ENCODE measurements around the gene PRR20B. TPM values are rescaled to one million over a fixed set of nuclear protein-coding genes. Genes with fewer than 3 reads are reported as not detected.
"Not testable (repeated sequence)": the region's sequence is repeated elsewhere in the genome, so short reads cannot be mapped to it uniquely, and the experiment has no call there.

The PRR20B gene
- not detected for total RNA-seq

DNA sequence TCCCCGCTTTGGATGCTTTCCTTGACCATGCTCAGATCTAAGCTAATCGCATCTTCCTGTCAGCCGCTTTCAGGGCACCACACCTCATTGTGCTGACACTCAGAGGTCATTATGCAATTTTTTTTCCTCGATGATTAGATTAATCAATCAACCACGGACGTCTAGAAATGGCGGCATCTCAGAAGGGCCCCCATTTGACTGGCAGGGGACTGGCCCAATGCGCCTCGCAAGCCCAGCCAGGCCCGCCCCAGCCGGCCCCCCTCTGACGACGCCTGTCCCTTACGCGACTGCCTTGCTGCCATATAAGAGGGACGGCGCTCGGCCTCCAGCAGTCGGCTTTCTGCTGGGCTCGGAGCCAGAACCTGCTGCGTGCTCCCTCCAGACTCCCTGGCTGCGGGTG lies at the start of gene PRR20B:
Gene PRR20B, plus strand, starts transcription at position 301 of the 400 bp plus-strand sequence. CDS start 387 bp downstream, outside the sequence.
- CTCF ChIA-PET, POLR2A ChIA-PET: not testable (repeated sequence)

DNA sequence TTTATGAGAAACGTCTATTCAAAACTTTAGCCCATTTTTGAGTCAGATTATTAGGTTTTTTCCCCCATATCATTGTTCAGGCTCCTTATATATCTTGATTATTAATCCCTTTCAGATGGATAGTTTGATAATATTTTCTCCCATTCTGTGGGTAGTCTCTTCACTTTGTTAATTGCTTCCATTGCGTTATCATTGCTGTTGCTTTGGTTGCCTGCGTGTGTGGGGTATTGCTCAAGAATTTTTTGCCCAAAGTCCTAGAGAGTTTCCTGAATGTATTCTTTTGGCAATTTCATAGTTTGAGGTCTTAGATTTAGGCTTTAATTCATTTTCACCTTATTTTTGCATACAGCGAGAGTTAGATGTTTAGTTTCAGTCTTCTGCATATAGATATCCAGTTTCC lies 32.3 kb upstream of the PRR20B start:
- ChIA-PET CTCF (no interaction called here), POLR2A (no interaction called here)

DNA sequence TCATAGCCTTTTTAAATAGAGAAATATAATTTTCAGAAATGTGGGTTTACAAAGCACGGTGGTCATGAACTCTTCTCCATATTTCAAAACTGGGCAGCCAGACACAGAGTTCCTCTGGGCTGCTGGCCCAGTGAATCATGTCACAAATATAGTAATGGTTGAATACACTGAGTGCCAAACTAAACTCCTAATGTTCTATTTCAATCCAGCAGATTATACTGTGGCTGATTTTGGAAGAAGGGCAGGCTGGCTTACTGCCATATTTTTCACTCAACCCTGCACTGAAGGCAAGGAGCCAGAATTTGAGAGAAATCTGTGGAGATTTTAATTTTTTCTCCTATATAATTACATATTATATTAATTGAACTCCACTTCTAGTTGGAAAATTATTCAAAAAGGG lies 23.6 kb upstream of the PRR20B start:
- POLR2A ChIA-PET: no interaction called here
- CTCF ChIA-PET: no interaction called here

DNA sequence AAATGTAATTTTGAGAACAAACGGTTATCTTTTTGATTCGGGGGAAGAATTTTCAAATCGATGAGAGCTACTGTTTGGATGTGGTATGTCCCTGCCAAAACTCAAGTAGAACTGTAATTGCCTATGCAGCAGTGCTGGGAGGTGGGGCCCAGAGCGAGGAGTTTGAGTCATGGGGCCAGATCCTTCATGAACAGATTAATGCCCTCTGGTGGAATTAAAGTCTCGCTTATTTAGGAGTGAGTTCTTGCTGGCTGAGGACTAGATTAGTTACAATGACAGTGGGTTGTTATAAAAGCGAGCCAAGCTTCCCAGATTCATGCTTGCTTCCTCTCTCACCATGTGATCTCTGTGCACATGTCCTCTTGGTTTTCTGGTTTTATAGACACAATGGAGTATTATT lies 18.4 kb upstream of the PRR20B start:
- ChIA-PET POLR2A (no interaction called here), CTCF (no interaction called here)

DNA sequence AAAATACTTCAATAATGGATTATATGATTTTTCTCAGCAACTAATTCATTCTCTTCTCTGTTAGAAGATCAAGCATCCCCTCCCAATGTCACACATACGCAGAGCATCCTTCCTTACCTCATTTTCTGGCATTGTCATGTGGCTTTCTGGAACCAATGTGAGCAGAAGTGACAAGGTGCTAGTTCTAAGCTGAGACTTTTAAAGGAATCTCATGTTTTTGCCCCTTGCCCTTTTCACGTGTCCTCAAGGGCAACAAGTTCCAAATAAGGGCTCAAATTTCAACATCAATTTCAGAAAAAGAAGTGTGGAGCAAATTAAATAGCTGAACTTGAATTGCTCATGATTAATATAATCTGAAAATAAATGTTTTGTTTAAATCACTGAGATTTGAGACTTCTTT lies 11.2 kb upstream of the PRR20B start:
- CTCF ChIA-PET: no interaction called here
- POLR2A ChIA-PET: no interaction called here

DNA sequence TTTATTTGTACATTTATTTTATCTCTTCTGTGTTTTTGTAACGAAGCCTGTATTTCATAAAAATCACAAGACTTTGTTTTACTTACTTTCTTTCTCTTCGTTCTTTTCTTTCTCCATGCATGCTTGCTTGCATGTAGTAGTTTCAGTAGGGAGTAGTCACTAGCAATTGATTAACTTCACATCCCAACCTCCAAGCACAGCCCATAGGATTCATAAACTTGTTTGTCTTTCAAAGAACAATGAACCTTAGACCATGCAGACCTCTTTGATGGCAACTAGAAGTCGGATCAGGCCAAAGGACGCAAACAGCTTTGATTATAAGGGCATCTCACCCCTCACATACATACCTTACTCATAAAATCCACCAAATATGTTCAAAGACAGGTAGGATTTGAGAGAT lies 9.7 kb upstream of the PRR20B start:
- ChIA-PET CTCF (no interaction called here), POLR2A (no interaction called here)

DNA sequence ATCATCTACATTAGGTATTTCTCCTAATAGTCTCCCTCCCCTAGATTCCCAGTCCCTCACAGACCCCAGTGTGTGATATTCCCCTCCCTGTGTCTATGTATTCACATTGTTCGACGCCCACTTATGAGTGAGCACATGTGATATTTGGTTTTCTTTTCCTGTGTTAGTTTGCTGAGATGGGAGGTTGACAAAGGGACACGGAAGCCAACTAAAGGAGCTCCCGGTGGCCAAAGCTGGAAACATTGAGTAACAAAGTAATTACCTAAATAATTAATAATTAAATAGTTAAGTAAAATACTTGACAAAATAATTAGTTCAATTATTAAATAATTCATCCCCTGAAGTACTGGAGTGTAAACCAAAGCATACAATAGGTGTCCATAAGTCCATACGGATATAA lies 8.3 kb upstream of the PRR20B start:
- ChIA-PET CTCF (no interaction called here), POLR2A (no interaction called here)

DNA sequence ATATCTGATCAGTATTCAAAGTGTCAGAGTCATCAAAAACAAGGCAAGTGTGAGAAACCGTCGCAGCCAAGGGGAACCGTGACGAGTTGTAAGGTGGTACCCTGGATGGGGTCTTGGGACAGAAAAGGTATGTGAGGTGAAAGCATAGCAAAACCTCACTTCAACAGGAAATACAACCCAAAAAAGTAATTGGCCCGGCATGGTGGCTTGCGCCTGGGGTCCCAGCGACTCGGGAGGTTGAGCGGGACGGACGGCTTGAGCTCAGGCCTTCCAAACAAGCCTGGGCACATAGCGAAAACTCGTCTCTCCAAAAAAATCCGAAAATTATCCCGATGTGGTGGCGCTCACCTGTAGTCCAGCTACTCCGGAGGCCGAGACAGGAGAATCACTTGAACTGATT lies 7.5 kb upstream of the PRR20B start:
- CTCF ChIA-PET, POLR2A ChIA-PET: not testable (repeated sequence)

DNA sequence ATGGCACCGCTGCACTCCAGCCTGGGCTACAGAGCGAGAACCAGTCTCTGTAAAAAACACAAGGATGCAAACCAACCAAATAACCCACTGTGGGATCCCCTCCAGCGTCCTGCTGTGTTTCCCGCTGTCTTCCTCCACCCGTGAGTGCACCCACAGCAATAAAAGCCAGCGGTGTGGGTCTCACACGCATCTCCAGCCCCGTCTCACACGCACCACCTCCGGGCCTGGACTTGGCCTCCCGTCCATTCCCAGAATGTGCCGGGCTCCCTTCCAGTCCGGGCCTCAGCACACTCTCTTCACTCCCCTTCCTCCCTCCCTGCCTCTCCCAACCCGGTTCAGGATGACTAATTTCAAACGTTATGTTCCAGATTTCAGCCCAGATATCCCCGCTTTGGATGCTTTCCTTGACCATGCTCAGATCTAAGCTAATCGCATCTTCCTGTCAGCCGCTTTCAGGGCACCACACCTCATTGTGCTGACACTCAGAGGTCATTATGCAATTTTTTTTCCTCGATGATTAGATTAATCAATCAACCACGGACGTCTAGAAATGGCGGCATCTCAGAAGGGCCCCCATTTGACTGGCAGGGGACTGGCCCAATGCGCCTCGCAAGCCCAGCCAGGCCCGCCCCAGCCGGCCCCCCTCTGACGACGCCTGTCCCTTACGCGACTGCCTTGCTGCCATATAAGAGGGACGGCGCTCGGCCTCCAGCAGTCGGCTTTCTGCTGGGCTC lies 6.9 kb upstream of the PRR20B start, which contains the start of gene PRR20A:
Gene PRR20A, plus strand, starts transcription at position 684 of the 734 bp plus-strand sequence. CDS start 387 bp downstream, outside the sequence.
- CTCF ChIA-PET, POLR2A ChIA-PET: not testable (repeated sequence)

DNA sequence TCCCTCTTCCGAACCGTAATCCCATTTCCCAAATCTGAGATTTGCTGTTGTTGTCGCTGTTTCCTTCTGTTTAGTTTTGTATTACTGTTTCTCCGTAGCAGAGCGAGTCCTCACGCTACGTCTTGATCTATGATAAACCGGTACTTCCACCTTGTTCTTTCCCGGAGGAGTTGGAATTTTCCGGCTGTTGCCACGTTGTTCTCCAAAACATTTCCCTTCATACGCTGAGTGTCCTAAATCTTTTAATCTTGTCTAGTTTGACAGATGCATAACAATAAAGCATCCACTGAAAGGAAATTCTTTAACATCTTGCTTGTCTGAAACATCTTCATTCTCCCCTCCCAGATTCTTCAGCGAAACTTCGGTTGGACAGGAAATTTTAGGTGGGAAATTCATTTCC lies 818 bp downstream of the PRR20B start:
- POLR2A ChIA-PET, CTCF ChIA-PET: not testable (repeated sequence)

DNA sequence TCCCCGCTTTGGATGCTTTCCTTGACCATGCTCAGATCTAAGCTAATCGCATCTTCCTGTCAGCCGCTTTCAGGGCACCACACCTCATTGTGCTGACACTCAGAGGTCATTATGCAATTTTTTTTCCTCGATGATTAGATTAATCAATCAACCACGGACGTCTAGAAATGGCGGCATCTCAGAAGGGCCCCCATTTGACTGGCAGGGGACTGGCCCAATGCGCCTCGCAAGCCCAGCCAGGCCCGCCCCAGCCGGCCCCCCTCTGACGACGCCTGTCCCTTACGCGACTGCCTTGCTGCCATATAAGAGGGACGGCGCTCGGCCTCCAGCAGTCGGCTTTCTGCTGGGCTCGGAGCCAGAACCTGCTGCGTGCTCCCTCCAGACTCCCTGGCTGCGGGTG lies 6.5 kb downstream of the PRR20B start, which contains the start of gene PRR20C:
Gene PRR20C, plus strand, starts transcription at position 301 of the 400 bp plus-strand sequence. CDS start 387 bp downstream, outside the sequence.
- CTCF ChIA-PET, POLR2A ChIA-PET: not testable (repeated sequence)

DNA sequence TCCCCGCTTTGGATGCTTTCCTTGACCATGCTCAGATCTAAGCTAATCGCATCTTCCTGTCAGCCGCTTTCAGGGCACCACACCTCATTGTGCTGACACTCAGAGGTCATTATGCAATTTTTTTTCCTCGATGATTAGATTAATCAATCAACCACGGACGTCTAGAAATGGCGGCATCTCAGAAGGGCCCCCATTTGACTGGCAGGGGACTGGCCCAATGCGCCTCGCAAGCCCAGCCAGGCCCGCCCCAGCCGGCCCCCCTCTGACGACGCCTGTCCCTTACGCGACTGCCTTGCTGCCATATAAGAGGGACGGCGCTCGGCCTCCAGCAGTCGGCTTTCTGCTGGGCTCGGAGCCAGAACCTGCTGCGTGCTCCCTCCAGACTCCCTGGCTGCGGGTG lies 13.0 kb downstream of the PRR20B start, which contains the start of gene PRR20D:
Gene PRR20D, plus strand, starts transcription at position 301 of the 400 bp plus-strand sequence. CDS start 387 bp downstream, outside the sequence.
- CTCF ChIA-PET, POLR2A ChIA-PET: not testable (repeated sequence)

DNA sequence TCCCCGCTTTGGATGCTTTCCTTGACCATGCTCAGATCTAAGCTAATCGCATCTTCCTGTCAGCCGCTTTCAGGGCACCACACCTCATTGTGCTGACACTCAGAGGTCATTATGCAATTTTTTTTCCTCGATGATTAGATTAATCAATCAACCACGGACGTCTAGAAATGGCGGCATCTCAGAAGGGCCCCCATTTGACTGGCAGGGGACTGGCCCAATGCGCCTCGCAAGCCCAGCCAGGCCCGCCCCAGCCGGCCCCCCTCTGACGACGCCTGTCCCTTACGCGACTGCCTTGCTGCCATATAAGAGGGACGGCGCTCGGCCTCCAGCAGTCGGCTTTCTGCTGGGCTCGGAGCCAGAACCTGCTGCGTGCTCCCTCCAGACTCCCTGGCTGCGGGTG lies 19.6 kb downstream of the PRR20B start, which contains the start of gene PRR20E:
Gene PRR20E, plus strand, starts transcription at position 301 of the 400 bp plus-strand sequence. CDS start 387 bp downstream, outside the sequence.
- POLR2A ChIA-PET, CTCF ChIA-PET: not testable (repeated sequence)

DNA sequence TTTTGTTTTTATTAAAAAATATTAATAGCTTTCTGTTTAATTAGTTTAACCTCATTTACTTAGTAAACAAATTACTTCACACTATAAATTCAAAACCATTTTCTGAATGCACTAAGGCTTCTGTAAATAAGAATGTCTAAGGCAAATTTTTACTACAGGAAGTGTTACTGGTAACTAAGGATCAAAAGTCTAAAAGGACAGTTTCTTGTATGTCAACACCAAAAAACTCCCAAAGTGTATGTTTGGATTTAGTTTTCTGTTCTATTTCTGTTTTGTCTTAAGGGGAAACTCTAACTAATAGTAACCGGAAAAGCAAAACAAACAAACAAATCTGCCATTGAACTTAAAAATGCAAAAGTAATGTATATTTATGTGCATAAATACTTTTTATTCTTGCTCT lies 44.4 kb downstream of the PRR20B start:
- CTCF ChIA-PET: no interaction called here
- POLR2A ChIA-PET: no interaction called here

Other genes starting within 250 kb of the PRR20B start
- not detected for gene PRR20A, start 6.6 kb upstream of the PRR20B start, total RNA-seq
- not detected for gene PRR20C, start 6.6 kb downstream of the PRR20B start, total RNA-seq
- not detected for gene PRR20D, start 13.1 kb downstream of the PRR20B start, total RNA-seq
- gene PRR20E, start 19.7 kb downstream of the PRR20B start, total RNA-seq: not detected

All from activated CD8-positive, alpha-beta memory T cell treated with anti-CD3 and anti-CD28 coated beads for 36 hours (primary cell).